ENCODE results near the gene KCNJ10.

KCNJ10 gene

DNA sequence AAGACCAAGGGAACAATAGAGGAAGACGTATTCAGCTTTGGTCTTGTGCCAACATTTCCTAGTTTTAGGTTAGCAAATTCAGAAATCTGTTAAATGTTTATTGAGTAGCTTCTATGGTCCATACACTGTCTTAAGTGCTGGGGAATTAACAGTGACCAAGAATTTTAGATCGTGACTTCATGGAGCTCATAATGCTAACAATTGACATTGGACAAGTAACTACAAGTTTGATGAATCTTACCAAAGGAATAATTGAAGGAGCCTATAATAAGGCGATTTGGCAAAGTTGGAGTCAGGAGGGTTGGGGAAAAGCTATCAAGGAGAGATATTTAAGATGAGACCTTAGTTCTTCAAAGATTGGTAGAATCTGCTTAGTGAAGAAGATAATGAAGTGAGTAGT, 114.5 kb downstream of the KCNJ10 start:
- no peak for DNase-seq

- DNase-seq = no peak
These were observed 116.1 kb downstream of the KCNJ10 start, which contains the start of gene SLAMF9 for GRCh38 chr1:159953536-159954515. Gene SLAMF9, minus strand, starts transcription at chr1:159954237. Its CDS starts 100 bp downstream, at chr1:159954137.

- DNase-seq = no peak
These were observed 117.0 kb downstream of the KCNJ10 start for GRCh38 chr1:159952932-159953331.

- DNase-seq = no peak
These were observed 118.4 kb downstream of the KCNJ10 start for GRCh38 chr1:159951551-159951950.

DNA sequence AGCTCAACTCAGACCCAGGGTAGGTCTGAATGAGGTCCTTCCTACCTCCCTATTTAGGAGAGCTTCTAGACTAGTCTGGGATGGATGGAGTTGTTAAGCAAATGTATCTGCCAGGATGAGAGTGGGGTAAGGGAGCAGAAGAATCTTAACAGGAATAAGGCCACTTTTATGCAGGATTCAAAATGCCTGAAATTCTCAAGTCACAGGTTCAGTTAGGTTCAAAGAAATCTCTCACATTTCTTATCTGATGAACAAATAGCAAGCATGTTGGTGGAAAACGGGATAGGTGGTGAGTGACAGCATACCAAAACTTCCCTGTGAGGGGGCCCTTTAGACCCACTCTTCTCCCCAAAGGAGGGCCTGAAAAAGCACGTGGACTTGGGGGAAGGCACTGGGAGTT, 118.9 kb downstream of the KCNJ10 start:
- DNase-seq = no peak

- no peak for DNase-seq
These were observed 120.0 kb downstream of the KCNJ10 start for GRCh38 chr1:159949981-159950381.

DNA sequence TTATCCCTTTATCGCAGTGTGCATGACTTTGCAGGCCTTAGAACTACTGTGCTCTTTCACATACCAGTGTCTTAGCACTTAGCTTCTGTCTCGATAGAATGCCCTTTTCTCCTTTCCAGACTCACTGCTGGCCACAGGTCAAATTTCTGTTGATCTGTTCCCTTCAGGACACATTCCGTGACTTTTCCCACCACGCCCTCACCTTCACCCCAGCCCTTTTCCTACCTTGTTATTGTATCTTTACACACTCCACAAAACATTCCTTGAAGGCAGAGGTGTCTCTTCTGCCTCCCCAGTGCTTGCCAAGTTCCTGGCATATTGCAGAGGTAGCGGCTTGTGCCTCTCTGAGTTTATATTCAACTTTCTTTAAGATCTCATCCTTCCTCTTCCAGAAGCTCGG, 120.8 kb downstream of the KCNJ10 start:
- no peak for DNase-seq
